AG04450 (cell line): ENCODE results near the gene SDHAF2. TPM values are rescaled to one million over a fixed set of nuclear protein-coding genes. Genes with fewer than 3 reads are reported as not detected.
"Not testable (repeated sequence)": the region's sequence is repeated elsewhere in the genome, so short reads cannot be mapped to it uniquely, and the experiment has no call there.

ENCODE experiments used
- CTCF ChIA-PET: fragments of 300-600, 350-600 bp; formaldehyde crosslinking; extraction: SDS; loops from one replicate; lab custom pipeline; 2022; ENCODE audit warnings: antibody characterized with exemption, inconsistent platforms; lab: Charles Lee
- POLR2A ChIA-PET: fragments of 350-600 bp; formaldehyde crosslinking; extraction: SDS; loops from one replicate; lab custom pipeline; 2021; ENCODE audit warnings: antibody characterized with exemption, inconsistent platforms; lab: Yijun Ruan, JAX
- DNase-seq: peaks from one replicate; pipeline ENCODE4 v3.0.0-alpha.2; 2011; ENCODE audit warnings: low read depth, low spot score
- H3K27ac ChIP-seq: one replicate; pipeline ENCODE4 v1.5.1; 2012; ENCODE audit warnings: low read depth, low read length, control low read depth
- H3K27me3 ChIP-seq: one replicate; pipeline ENCODE4 v1.6.0; 2012; ENCODE audit warnings: low read length; ENCODE audit not compliant: control insufficient read depth, insufficient read depth
- H3K4me3 ChIP-seq: 2 replicates; pipeline ENCODE4 v1.5.1; 2011; ENCODE audit warnings: mild to moderate bottlenecking, low read depth, low read length, control low read depth
- H3K9me3 ChIP-seq: 2 replicates; pipeline ENCODE4 v1.5.1; 2012; ENCODE audit warnings: low read length; ENCODE audit not compliant: control insufficient read depth, insufficient read depth
- polyA plus RNA-seq: library from polyadenylated mRNA; depleted of rRNA; stranded (reverse); fragments of >200 nt; gene quantifications from 2 replicates; pipeline ENCODE4 v1.2.3, GENCODE V29; 2011
- TF ChIP-seq, protein P1 (sequence below): IDR thresholded peaks from 2 replicates; pipeline ENCODE4 v1.5.1; 2011; ENCODE audit warnings: low read depth, low read length, control low read depth, inconsistent platforms

SDHAF2 gene
- polyA plus RNA-seq, 1 experiment: 71.6 TPM

DNA sequence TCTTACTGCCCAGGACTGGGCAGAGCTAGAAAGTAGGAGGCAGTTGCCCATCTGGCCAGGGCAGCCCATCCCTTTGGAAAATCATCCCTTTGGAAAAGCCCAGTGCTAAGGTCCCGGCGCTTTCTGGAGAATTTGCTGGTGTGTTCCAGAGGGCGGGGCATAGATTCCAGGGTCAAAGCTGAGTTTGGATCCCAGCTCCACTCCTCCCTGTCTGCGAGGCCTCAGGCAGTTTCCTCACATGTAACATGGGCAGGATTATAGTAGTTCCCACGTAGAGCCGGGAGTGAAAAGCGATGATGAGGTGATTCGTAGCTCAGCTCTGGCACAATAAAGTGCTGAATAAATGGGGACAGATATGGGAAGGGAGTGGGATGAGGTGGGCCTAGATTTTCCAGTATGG is 47.2 kb downstream of the SDHAF2 start:
- POLR2A ChIA-PET: interaction anchor here (1.1 kb wide), 1 partner anchor 256 kb away, joined by 3 read pairs; no protein-coding TSS in a partner anchor
- TF ChIP-seq, protein P1, sequence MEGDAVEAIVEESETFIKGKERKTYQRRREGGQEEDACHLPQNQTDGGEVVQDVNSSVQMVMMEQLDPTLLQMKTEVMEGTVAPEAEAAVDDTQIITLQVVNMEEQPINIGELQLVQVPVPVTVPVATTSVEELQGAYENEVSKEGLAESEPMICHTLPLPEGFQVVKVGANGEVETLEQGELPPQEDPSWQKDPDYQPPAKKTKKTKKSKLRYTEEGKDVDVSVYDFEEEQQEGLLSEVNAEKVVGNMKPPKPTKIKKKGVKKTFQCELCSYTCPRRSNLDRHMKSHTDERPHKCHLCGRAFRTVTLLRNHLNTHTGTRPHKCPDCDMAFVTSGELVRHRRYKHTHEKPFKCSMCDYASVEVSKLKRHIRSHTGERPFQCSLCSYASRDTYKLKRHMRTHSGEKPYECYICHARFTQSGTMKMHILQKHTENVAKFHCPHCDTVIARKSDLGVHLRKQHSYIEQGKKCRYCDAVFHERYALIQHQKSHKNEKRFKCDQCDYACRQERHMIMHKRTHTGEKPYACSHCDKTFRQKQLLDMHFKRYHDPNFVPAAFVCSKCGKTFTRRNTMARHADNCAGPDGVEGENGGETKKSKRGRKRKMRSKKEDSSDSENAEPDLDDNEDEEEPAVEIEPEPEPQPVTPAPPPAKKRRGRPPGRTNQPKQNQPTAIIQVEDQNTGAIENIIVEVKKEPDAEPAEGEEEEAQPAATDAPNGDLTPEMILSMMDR: no peak
- CTCF ChIA-PET: interaction anchor here (0.8 to 5.7 kb wide), 20 partner anchors 10 to 221 kb away, joined by 3 to 139 read pairs (median 7); partner anchors contain the start of gene LRRC10B
- peaks cover 10% of the 10 kb centered on the region for H3K27me3 ChIP-seq
- H3K27ac ChIP-seq: no peak overlapping the region
- DNase-seq: no peak
- H3K4me3 ChIP-seq: no peak overlapping the region
- no peaks in the 10 kb centered on the region; the same call in none of the 2 replicates for H3K9me3 ChIP-seq

DNA sequence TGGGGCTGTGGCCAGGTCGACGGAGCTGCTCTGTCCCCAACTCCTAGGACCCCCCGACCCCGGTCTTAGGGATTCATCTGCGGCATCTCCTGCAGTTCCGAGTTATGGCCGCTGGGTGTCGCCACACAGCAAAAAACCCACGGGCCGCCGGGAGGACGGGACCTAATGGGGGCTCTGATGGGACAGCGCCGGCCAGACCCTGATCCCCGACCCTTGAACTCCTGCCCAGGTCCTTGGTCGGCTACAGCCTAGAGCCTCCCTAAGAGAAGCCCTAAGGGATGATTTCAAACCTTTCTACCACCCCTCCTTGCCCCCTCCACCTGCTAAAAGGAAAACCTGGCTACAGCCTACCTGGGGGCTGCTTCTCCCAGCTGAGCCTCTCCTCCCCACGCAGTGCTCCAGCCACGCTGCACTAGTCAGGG is 47.8 kb downstream of the SDHAF2 start:
- peaks cover 15% of the 10 kb centered on the region for H3K27me3 ChIP-seq
- DNase-seq: no peak
- POLR2A ChIA-PET: interaction anchor here (1.0 to 1.1 kb wide), 2 partner anchors 39 to 255 kb away, joined by 3 to 4 read pairs; no protein-coding TSS in a partner anchor

DNA sequence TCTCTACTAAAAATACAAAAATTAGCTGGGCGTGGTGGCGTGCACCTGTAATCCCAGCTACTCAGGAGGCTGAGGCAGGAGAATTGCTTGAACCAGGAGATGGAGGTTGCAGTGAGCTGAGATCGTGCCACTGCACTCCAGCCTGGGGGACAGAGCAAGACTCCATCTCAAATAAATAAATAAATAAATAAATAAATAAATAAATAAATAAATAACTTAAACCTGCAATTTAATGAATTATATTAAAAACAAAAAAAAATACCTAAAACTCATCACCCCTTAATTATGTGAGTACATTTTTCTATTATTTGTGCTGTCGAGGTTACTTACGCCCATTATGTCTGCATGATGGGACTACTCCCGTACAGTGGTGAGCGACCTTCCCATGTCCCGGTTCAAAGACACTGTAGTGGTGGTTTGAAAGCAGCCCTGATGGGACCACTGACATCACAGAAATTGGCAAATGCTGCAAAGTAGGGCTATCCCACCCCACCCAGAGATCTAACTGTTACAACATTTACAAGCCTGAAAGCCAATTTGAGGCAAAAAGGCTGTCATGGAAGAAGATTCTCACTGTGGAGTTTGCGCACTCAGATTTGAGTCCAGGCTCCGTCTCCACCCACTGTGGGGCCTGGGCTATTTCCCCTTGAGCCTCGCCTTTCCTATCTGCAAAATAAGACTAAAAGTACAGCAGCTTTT is 49.6 kb downstream of the SDHAF2 start:
- POLR2A ChIA-PET, H3K9me3 ChIP-seq, H3K4me3 ChIP-seq, H3K27ac ChIP-seq, DNase-seq: not testable (repeated sequence)
- H3K27me3 ChIP-seq: peaks cover 17% of the 10 kb centered on the region
- CTCF ChIA-PET: interaction anchor here (1.3 to 5.7 kb wide), 6 partner anchors 22 to 159 kb away, joined by 3 to 139 read pairs (median 10); no protein-coding TSS in a partner anchor

More for the DNA sequence above, 47.8 kb downstream of the SDHAF2 start:
- CTCF ChIA-PET: interaction anchor here (0.8 to 5.7 kb wide), 26 partner anchors 9 to 256 kb away, joined by 3 to 139 read pairs (median 6); partner anchors contain the start of gene LRRC10B
- Histone ChIP-seq H3K4me3 (no peak overlapping the region), H3K9me3 (no peaks in the 10 kb centered on the region; the same call in none of the 2 replicates), H3K27ac (no peak overlapping the region)
- TF ChIP-seq, protein P1: peak; percentile 87

GRCh38 chr11:61480261-61480993 is 50.5 kb downstream of the SDHAF2 start:
- H3K9me3 ChIP-seq: no peaks in the 10 kb centered on the region; the same call in 1 of the 2 replicates
- H3K4me3 ChIP-seq: no peak overlapping the region
- no peak for DNase-seq
- H3K27ac ChIP-seq: no peak overlapping the region
- TF ChIP-seq, protein P1: no peak
- POLR2A ChIA-PET: no interaction called here
- CTCF ChIA-PET: interaction anchor here (0.8 to 3.1 kb wide), 6 partner anchors 9 to 158 kb away, joined by 3 to 30 read pairs (median 3); no protein-coding TSS in a partner anchor
- peaks cover 17% of the 10 kb centered on the region for H3K27me3 ChIP-seq

DNA sequence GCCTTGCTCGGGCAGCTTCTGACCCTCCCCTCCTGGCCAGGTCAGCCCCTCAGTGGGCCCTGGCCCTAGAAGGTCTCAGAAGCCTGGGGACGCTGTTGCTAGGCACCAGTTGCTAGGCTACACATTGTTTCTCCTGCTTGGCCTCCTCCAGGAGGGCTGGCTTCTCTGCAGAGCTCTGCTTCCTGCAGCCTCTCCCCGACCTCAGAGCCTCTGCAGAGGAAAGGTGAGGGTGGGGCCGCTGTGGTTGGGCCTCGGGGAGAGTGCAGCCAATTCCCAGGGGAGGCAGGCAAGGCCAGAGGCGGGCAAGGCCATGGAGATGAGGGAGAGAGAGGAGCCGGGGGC is 51.0 kb downstream of the SDHAF2 start:
- TF ChIP-seq, protein P1: no peak
- H3K27ac ChIP-seq: no peak overlapping the region
- ChIA-PET CTCF (interaction anchor here (0.8 to 3.1 kb wide), 5 partner anchors 9 to 157 kb away, joined by 3 to 30 read pairs (median 3); no protein-coding TSS in a partner anchor), POLR2A (no interaction called here)
- DNase-seq: no peak
- no peaks in the 10 kb centered on the region; the same call in 1 of the 2 replicates for H3K9me3 ChIP-seq
- no peak overlapping the region for H3K4me3 ChIP-seq
- H3K27me3 ChIP-seq: peaks cover 17% of the 10 kb centered on the region
